ENCODE data around the gene ZNF157. TPM values are rescaled to one million over a fixed set of nuclear protein-coding genes. Genes with fewer than 3 reads are reported as not detected.

The ZNF157 gene
- total RNA-seq, 1 donor from 2014 or later = 0.58 TPM

DNA sequence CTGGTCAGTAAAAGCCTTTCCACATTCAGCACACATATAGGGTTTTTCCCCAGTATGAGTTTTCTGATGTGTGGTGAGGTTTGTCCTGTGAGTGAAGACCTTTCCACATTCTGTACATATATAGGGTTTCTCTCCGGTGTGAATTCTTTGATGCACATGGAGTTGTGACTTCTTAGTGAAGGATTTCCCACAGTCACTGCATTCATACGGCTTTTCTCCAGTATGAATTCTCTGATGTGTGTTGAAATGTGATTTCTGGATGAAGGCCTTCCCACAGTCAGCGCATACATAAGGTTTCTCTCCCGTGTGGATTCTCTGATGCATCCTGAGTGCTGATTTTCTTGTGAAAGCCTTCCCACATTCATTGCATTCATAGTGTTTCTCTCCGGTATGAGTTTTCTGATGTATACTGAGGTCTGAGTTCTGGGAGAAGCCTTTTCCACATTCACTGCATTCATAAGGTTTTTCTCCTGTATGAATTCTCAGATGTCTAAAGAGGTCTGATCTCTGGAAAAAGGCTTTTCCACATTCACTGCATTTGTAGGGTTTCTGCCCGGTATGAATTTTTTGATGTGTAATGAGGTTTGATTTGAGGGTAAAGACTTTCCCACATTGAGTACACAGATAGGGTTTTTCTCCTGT, 77.9 kb downstream of the ZNF157 start:
- Mint-ChIP-seq H3K9me3 (peaks cover 19% of the 10 kb centered on the region), H3K27me3 (no peaks in the 10 kb centered on the region), H3K4me3 (no peak overlapping the region), H3K36me3 (peaks cover 55% of the 10 kb centered on the region), H3K27ac (no peak overlapping the region), H3K4me1 (ENCODE audit: unreplicated experiment) (no peaks in the 10 kb centered on the region)
- DNase-seq (ENCODE audit: extremely low spot score, unreplicated experiment) = no peak
- no peak for TF ChIP-seq CTCF (conservative IDR thresholded peaks at IDR 0.05)

DNA sequence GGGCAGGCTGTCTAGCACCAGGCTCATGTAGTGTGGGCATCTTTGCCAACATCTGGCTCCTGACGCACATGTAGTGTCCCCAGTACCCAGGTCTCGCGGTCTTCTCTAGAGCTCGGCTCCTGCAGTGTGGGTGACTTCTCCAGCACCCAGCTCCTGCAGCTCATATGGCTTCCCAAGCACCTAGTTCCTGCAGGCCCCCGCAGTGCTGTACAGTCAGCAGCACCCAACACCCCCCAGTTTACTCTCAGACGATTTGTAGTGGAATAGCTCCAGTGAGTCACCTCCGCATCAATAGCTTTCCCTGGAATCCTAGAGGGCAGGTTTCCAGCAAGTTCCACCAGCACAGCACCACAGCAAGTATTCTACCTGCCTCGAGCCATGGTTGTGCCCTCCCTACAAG, 81.7 kb downstream of the ZNF157 start:
- no peaks in the 10 kb centered on the region for H3K27me3 Mint-ChIP-seq
- no peaks in the 10 kb centered on the region for H3K4me1 Mint-ChIP-seq (ENCODE audit: unreplicated experiment)
- DNase-seq (ENCODE audit: extremely low spot score, unreplicated experiment) = no peak
- no peak overlapping the region for H3K4me3 Mint-ChIP-seq
- TF ChIP-seq CTCF (conservative IDR thresholded peaks at IDR 0.05) = no peak
- no peak overlapping the region for H3K27ac Mint-ChIP-seq
- peaks cover 48% of the 10 kb centered on the region for H3K36me3 Mint-ChIP-seq
- H3K9me3 Mint-ChIP-seq = peaks cover 14% of the 10 kb centered on the region

DNA sequence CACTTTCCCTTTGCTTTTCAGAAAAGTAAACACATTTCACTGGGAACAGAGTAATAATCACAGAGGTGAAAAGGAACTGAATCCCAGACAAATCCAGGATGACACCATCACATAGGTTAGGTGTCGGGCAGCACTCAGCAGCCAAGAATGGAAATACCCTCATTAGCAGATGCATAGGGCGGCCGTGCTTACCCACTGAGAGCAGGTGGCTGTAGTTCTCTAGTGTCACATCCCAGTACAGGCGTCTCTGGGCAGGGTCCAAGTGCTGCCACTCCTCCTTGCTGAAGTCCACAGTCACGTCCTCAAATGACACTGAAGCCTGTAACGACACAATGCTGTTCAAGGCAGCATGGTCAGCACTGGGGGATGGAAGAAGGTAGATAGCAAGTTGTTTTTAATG, 85.7 kb downstream of the ZNF157 start:
- no peak overlapping the region for H3K27ac Mint-ChIP-seq
- H3K9me3 Mint-ChIP-seq = no peaks in the 10 kb centered on the region
- no peaks in the 10 kb centered on the region for H3K27me3 Mint-ChIP-seq
- H3K4me1 Mint-ChIP-seq (ENCODE audit: unreplicated experiment) = no peaks in the 10 kb centered on the region
- no peak for DNase-seq (ENCODE audit: extremely low spot score, unreplicated experiment)
- peaks cover 15% of the 10 kb centered on the region for H3K36me3 Mint-ChIP-seq
- no peak for TF ChIP-seq CTCF (conservative IDR thresholded peaks at IDR 0.05)
- no peak overlapping the region for H3K4me3 Mint-ChIP-seq

GRCh38 chrX:47458528-47458927, 88.2 kb downstream of the ZNF157 start:
- Mint-ChIP-seq H3K36me3 (peaks cover 21% of the 10 kb centered on the region), H3K27ac (no peak overlapping the region), H3K9me3 (peaks cover 7% of the 10 kb centered on the region), H3K4me1 (ENCODE audit: unreplicated experiment) (no peaks in the 10 kb centered on the region), H3K4me3 (no peak overlapping the region), H3K27me3 (no peaks in the 10 kb centered on the region)
- DNase-seq (ENCODE audit: extremely low spot score, unreplicated experiment) = no peak
- no peak for TF ChIP-seq CTCF (conservative IDR thresholded peaks at IDR 0.05)

DNA sequence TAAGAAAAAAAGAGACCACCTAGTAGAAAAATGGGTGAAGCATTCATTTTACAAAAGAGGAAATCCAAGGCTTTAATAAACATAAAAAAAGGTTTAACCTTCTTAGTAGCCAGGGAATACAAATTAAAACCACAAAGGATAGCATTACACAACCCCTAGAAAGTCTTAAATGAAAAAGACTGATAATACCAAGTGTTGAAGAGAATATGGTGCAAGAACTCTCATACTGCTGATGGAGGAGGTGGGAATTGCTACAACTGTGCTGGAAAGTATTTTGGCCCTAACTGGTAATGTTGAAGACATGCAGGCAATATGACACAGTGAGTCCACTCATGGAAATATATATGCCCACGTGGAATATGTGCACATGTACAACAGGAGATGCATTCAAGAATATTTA, 90.2 kb downstream of the ZNF157 start:
- no peak for DNase-seq (ENCODE audit: extremely low spot score, unreplicated experiment)
- TF ChIP-seq CTCF (conservative IDR thresholded peaks at IDR 0.05) = no peak
- Mint-ChIP-seq H3K4me3 (no peak overlapping the region), H3K27ac (no peak overlapping the region), H3K36me3 (peaks cover 21% of the 10 kb centered on the region), H3K9me3 (peaks cover 7% of the 10 kb centered on the region), H3K4me1 (ENCODE audit: unreplicated experiment) (no peaks in the 10 kb centered on the region), H3K27me3 (no peaks in the 10 kb centered on the region)

Other genes with a start within 250 kb of the ZNF157 start
- gene NDUFB11, start 225.9 kb upstream of the ZNF157 start, total RNA-seq (ENCODE audit: low replicate concordance) = 95.5 and 103 TPM in 2 replicates
- 46.7 and 61.9 TPM in 2 replicates for gene RBM10, start 225.4 kb upstream of the ZNF157 start, total RNA-seq (ENCODE audit: low replicate concordance)
- 314 and 384 TPM in 2 replicates for gene UBA1, start 176.7 kb upstream of the ZNF157 start, total RNA-seq (ENCODE audit: low replicate concordance)
- gene CDK16, start 151.9 kb upstream of the ZNF157 start, total RNA-seq (ENCODE audit: low replicate concordance) = 206 and 234 TPM in 2 replicates
- gene USP11, start 137.6 kb upstream of the ZNF157 start, total RNA-seq (ENCODE audit: low replicate concordance) = 84.2 and 189 TPM in 2 replicates
- 7.5 and 9.3 TPM in 2 replicates for gene ZNF41, start 112.6 kb downstream of the ZNF157 start, total RNA-seq (ENCODE audit: low replicate concordance)
- 56.2 and 60.7 TPM in 2 replicates for gene ARAF, start 190.6 kb downstream of the ZNF157 start, total RNA-seq (ENCODE audit: low replicate concordance)
- 31.8 and 95.4 TPM in 2 replicates for gene TIMP1, start 211.9 kb downstream of the ZNF157 start, total RNA-seq (ENCODE audit: low replicate concordance)
- gene SYN1, start 249.3 kb downstream of the ZNF157 start, total RNA-seq (ENCODE audit: low replicate concordance) = 3.7 and 4.2 TPM in 2 replicates